Osteoblast (primary cell): ENCODE measurements around the gene PLCB4. TPM values are rescaled to one million over a fixed set of nuclear protein-coding genes. Genes with fewer than 3 reads are reported as not detected.

Experiments
- DNase-seq: peaks from one replicate; pipeline ENCODE4 v3.0.0; 2011; ENCODE audit warnings: low spot score, mixed read lengths; ENCODE audit not compliant: insufficient read length; ENCODE audit errors: missing footprints
- H2AFZ ChIP-seq: 2 replicates; pipeline ENCODE4 v1.6.0; 2011; ENCODE audit warnings: mild to moderate bottlenecking, low read length
- H3K27ac ChIP-seq: 2 replicates; pipeline ENCODE4 v1.5.1; 2011; ENCODE audit warnings: mild to moderate bottlenecking, low read depth, low read length, moderate library complexity
- H3K27me3 ChIP-seq: 2 replicates; pipeline ENCODE4 v1.6.0; 2012; ENCODE audit warnings: mild to moderate bottlenecking, control low read depth, inconsistent platforms, low read length, moderate library complexity; ENCODE audit not compliant: insufficient read depth
- H3K36me3 ChIP-seq: 2 replicates; pipeline ENCODE4 v1.5.1; 2011; ENCODE audit warnings: mild to moderate bottlenecking, low read length, control low read depth, moderate library complexity; ENCODE audit not compliant: insufficient read depth
- H3K4me1 ChIP-seq: 2 replicates; pipeline ENCODE4 v1.5.1; 2011; ENCODE audit warnings: mild to moderate bottlenecking, low read length, control low read depth, moderate library complexity; ENCODE audit not compliant: insufficient read depth
- H3K4me2 ChIP-seq: 2 replicates; pipeline ENCODE4 v1.6.0; 2011; ENCODE audit warnings: mild to moderate bottlenecking, low read length; ENCODE audit not compliant: insufficient read depth
- H3K4me3 ChIP-seq: fragments of 200-600 bp; sonication (generic); 3 replicates; pipeline ENCODE4 v1.5.1; 2012; ENCODE audit warnings: mild to moderate bottlenecking, low read length, inconsistent platforms; ENCODE audit not compliant: insufficient read depth
- H3K79me2 ChIP-seq: 2 replicates; pipeline ENCODE4 v1.6.0; 2012; ENCODE audit warnings: mild to moderate bottlenecking, low read length, control low read depth, inconsistent platforms; ENCODE audit not compliant: insufficient read depth
- H3K9me3 ChIP-seq: 2 replicates; pipeline ENCODE4 v1.5.1; 2011; ENCODE audit warnings: low read depth, low read length, control low read depth
- H4K20me1 ChIP-seq: 2 replicates; pipeline ENCODE4 v1.6.0; 2012; ENCODE audit warnings: mild to moderate bottlenecking, low read length, control low read depth; ENCODE audit not compliant: insufficient read depth
- CTCF ChIP-seq: IDR thresholded peaks from 2 replicates; pipeline ENCODE4 v1.5.1; 2011; ENCODE audit warnings: mild to moderate bottlenecking, low read depth, low read length, moderate library complexity; ENCODE audit errors: extremely low read depth
- total RNA-seq: library from RNA; depleted of rRNA; stranded (reverse); fragments of >200 nt; gene quantifications from 2 replicates; pipeline ENCODE4 v1.2.3, GENCODE V29; 2012

Gene PLCB4
- total RNA-seq, 1 donor: 13.0 TPM

DNA sequence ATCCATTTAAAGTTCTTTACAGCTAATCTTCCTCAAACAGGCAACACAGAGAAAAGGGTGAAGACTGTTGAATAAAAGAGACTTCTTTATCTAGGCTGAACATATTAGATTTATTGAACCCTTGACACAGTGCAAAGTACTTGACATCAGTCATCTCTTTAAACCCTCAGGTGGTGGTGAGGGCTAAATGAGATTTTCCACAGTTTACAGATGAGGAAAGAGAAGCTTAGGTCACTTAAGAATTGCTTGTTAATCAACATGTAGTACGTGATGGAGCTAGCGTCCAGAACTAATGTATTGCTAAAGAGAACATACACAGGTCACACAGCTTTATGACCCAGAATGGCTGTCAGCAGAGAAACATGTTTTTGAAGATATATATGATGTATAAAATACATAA is 252.1 kb downstream of the PLCB4 start:
- Histone ChIP-seq H3K4me2 (no peak overlapping the region), H3K9me3 (no peaks in the 10 kb centered on the region), H3K79me2 (no peaks in the 10 kb centered on the region), H3K27ac (no peak overlapping the region), H2AFZ (no peak overlapping the region), H3K36me3 (no peaks in the 10 kb centered on the region), H3K27me3 (no peaks in the 10 kb centered on the region), H4K20me1 (peaks cover 2% of the 10 kb centered on the region), H3K4me1 (no peaks in the 10 kb centered on the region), H3K4me3 (no peak overlapping the region)
- TF ChIP-seq CTCF: no peak
- no peak for DNase-seq

DNA sequence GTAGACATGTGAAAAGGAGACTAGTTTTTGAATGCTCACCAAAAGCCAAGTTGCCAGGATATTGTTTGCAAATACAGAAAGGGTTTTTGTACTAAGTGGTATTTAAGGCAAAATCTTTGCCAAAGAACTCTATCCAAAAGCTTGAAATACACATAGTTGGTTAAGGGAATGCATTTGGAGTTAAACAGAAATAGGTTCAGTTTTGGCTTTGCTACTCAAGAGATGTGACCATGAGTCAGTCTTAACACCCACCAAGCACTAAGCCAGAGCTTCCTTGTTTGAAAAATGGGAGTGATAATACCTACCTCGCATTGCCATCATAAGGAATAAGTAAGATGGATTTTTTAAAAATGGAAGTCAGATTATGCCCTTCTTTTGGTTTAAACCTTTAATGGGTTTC is 253.8 kb downstream of the PLCB4 start:
- no peak for DNase-seq
- Histone ChIP-seq H3K27ac (no peak overlapping the region), H3K4me1 (no peaks in the 10 kb centered on the region), H3K4me3 (no peak overlapping the region), H3K9me3 (no peaks in the 10 kb centered on the region), H2AFZ (no peak overlapping the region), H3K4me2 (no peak overlapping the region), H3K79me2 (peaks cover 3% of the 10 kb centered on the region), H3K36me3 (no peaks in the 10 kb centered on the region), H3K27me3 (no peaks in the 10 kb centered on the region), H4K20me1 (no peaks in the 10 kb centered on the region)
- no peak for TF ChIP-seq CTCF

GRCh38 chr20:9323622-9324021 is 254.7 kb downstream of the PLCB4 start:
- Histone ChIP-seq H2AFZ (no peak overlapping the region), H3K79me2 (peaks cover 3% of the 10 kb centered on the region), H3K4me2 (no peak overlapping the region), H3K4me1 (no peaks in the 10 kb centered on the region), H3K36me3 (no peaks in the 10 kb centered on the region), H4K20me1 (no peaks in the 10 kb centered on the region), H3K9me3 (no peaks in the 10 kb centered on the region), H3K27me3 (no peaks in the 10 kb centered on the region), H3K4me3 (no peak overlapping the region), H3K27ac (no peak overlapping the region)
- TF ChIP-seq CTCF: peak; percentile 52
- DNase-seq: peak; percentile 22

GRCh38 chr20:9329355-9330101 is 260.6 kb downstream of the PLCB4 start:
- no peak for DNase-seq
- Histone ChIP-seq H3K79me2 (peaks cover 5% of the 10 kb centered on the region), H3K27me3 (no peaks in the 10 kb centered on the region), H3K4me1 (no peaks in the 10 kb centered on the region), H3K9me3 (no peaks in the 10 kb centered on the region), H3K4me3 (no peak overlapping the region), H2AFZ (no peak overlapping the region), H3K27ac (no peak overlapping the region), H3K4me2 (no peak overlapping the region), H3K36me3 (no peaks in the 10 kb centered on the region), H4K20me1 (peaks cover 2% of the 10 kb centered on the region)
- no peak for TF ChIP-seq CTCF
